K562 (cell line): ENCODE data around the gene MCC. TPM values are rescaled to one million over a fixed set of nuclear protein-coding genes. Genes with fewer than 3 reads are reported as not detected.

Source experiments
- ATAC-seq: fragments of 200-7000 bp; cut with Tn5 transposase; 3 replicates; pipeline ENCODE4 v1.9.1; 2020; ENCODE audit warnings: moderate library complexity
- BruUV-seq: library from RNA; stranded (reverse); fragments of 400-500 nt; replicated peaks from 2 replicates; lab custom pipeline; 2021; lab: Mats Ljungman, UMichigan
- CTCF ChIA-PET: fragments of 300-600 bp; formaldehyde crosslinking; extraction: SDS; loops from one replicate; lab custom pipeline; 2021; ENCODE audit warnings: low intra/inter-chr PET ratio; lab: Yijun Ruan, JAX
- POLR2A ChIA-PET: fragments of 300-600, 350-650 bp; sonication (Branson Sonifier 250); formaldehyde crosslinking; extraction: SDS; loops from one replicate; lab custom pipeline; 2021; ENCODE audit warnings: antibody characterized with exemption, inconsistent platforms; lab: Yijun Ruan, JAX
- DNase-seq, 4 experiments: peaks; one replicate each; pipeline versions ENCODE4 v3.0.0 to v3.0.0-alpha.2; 2011 to 2018; ENCODE audit warnings: low spot score in 3 of 4, mixed read lengths in 3 of 4; ENCODE audit errors: extremely low read depth in 1 of 4
- FAIRE-seq: peaks from 2 replicates; lab custom pipeline; 2011; peaks lifted over from hg19 to GRCh38; lab: Jason Lieb, UNC
- H2AFZ ChIP-seq: 2 replicates; pipeline ENCODE4 v1.6.0; 2011; ENCODE audit warnings: low read depth, low read length, control low read depth, inconsistent platforms
- H3K27ac ChIP-seq: fragments of 200-600 bp; 3 replicates; pipeline ENCODE4 v1.8.0; 2011; ENCODE audit warnings: low read depth, mild to moderate bottlenecking, control low read depth, inconsistent platforms, low read length, moderate library complexity, mixed read lengths; ENCODE audit errors: extremely low read depth
- H3K27me3 ChIP-seq, 2 experiments: fragments of 300-600 bp in 1 of 2; 2 replicates in 1 of 2; 3 replicates in 1 of 2; pipeline versions ENCODE4 v1.6.0 to v1.8.0; 2011; ENCODE audit warnings: inconsistent platforms in 2 of 2, low read length in 2 of 2, mild to moderate bottlenecking in 1 of 2, mixed read lengths in 1 of 2, moderate library complexity in 1 of 2; ENCODE audit not compliant: control insufficient read depth in 2 of 2, insufficient read depth in 2 of 2
- H3K36me3 ChIP-seq: fragments of 300-600 bp; 3 replicates; pipeline ENCODE4 v1.8.0; 2011; ENCODE audit warnings: mild to moderate bottlenecking, low read length, inconsistent platforms; ENCODE audit not compliant: control insufficient read depth, insufficient read depth
- H3K4me1 ChIP-seq, 2 experiments: fragments of 200-600 bp in 1 of 2; replicated peaks in 1 of 2; 2 replicates in 1 of 2; 3 replicates in 1 of 2; pipeline versions ENCODE4 v1.5.1 to v1.8.0; 2011; ENCODE audit warnings: inconsistent platforms in 2 of 2, low read length in 2 of 2, mild to moderate bottlenecking in 1 of 2, mixed read lengths in 1 of 2, moderate library complexity in 1 of 2; ENCODE audit not compliant: control insufficient read depth in 2 of 2, insufficient read depth in 2 of 2
- H3K4me2 ChIP-seq: 2 replicates; pipeline ENCODE4 v1.6.1; 2011; ENCODE audit warnings: low read length, control low read depth, inconsistent platforms, mixed read lengths; ENCODE audit not compliant: insufficient read depth
- H3K4me3 ChIP-seq: fragments of 200-600 bp; sonication (generic), shearing (Covaris generic); 2 replicates; pipeline ENCODE4 v1.5.1; 2016; ENCODE audit warnings: control low read depth, inconsistent platforms
- H3K79me2 ChIP-seq: fragments of 200-600 bp; 3 replicates; pipeline ENCODE4 v1.8.0; 2011; ENCODE audit warnings: low read length, inconsistent platforms; ENCODE audit not compliant: control insufficient read depth, insufficient read depth
- H3K9ac ChIP-seq, 2 experiments: 2 replicates each; pipeline versions ENCODE4 v1.6.0 to v1.6.1; 2011; ENCODE audit warnings: low read depth in 2 of 2, low read length in 2 of 2, control low read depth in 1 of 2, inconsistent platforms in 1 of 2, mild to moderate bottlenecking in 1 of 2, mixed read lengths in 1 of 2; ENCODE audit not compliant: insufficient read depth in 1 of 2
- H3K9me1 ChIP-seq: one replicate; pipeline ENCODE4 v1.6.0; 2011; ENCODE audit warnings: inconsistent platforms, mild to moderate bottlenecking, low read length, moderate library complexity; ENCODE audit not compliant: control insufficient read depth, insufficient read depth
- H3K9me3 ChIP-seq: replicated peaks from 2 replicates; pipeline ENCODE4 v1.5.1; 2011; ENCODE audit warnings: low read depth, low read length, inconsistent platforms; ENCODE audit not compliant: control insufficient read depth, insufficient read depth
- H4K20me1 ChIP-seq: replicated peaks from 2 replicates; pipeline ENCODE4 v1.6.1; 2011; ENCODE audit warnings: low read length, inconsistent platforms, mixed read lengths; ENCODE audit not compliant: control insufficient read depth, insufficient read depth
- ATF1 ChIP-seq, 2 experiments: fragments of 450-650 bp in 1 of 2; IDR thresholded peaks; 2 replicates each; pipeline ENCODE4 v1.6.1; 2016; ENCODE audit warnings: missing compliant biosample characterization in 1 of 2, missing genetic modification characterization in 1 of 2
- CTCF ChIP-seq, 3 experiments: IDR thresholded peaks in 2 of 3; conservative IDR thresholded peaks in 1 of 3; 2 replicates each; pipeline ENCODE4 v1.5.1; 2011 to 2012; ENCODE audit warnings: low read length in 3 of 3, mild to moderate bottlenecking in 3 of 3, control low read depth in 2 of 3, improper control_type of control experiment in 1 of 3, inconsistent platforms in 1 of 3, low read depth in 1 of 3, mixed read lengths in 1 of 3, moderate library complexity in 1 of 3; ENCODE audit not compliant: insufficient read depth in 2 of 3
- FOXP4 ChIP-seq: sonication (generic); formaldehyde crosslinking; IDR thresholded peaks from 2 replicates; pipeline ENCODE4 v1.8.0; 2022; ENCODE audit warnings: mild to moderate bottlenecking, missing genetic modification reagents, borderline replicate concordance
- MEIS2 ChIP-seq: fragments of 450-650 bp; IDR thresholded peaks from 2 replicates; pipeline ENCODE4 v1.6.1; 2014; ENCODE audit warnings: mild to moderate bottlenecking; ENCODE audit not compliant: partially characterized antibody
- NFATC3 ChIP-seq: fragments of 450-650 bp; IDR thresholded peaks from 2 replicates; pipeline ENCODE4 v1.6.1; 2017; ENCODE audit warnings: mild to moderate bottlenecking
- RFX1 ChIP-seq: fragments of 450-650 bp; IDR thresholded peaks from 2 replicates; pipeline ENCODE4 v1.6.1; 2016; ENCODE audit warnings: mild to moderate bottlenecking, moderate library complexity
- SRF ChIP-seq, 2 experiments: fragments of 250-450, 450-650 bp in 1 of 2; sonication (Bioruptor Pico) in 1 of 2; sonication (generic) in 1 of 2; formaldehyde crosslinking; IDR thresholded peaks; 2 replicates each; pipeline versions ENCODE4 v1.5.0 to v1.5.1; 2020 to 2022; ENCODE audit warnings: mild to moderate bottlenecking in 1 of 2, missing genetic modification reagents in 1 of 2
- WGBS: fragments of 100-300 bp; shearing (Covaris generic); methylation state at CpG from one replicate; pipeline ENCODE4 v1.1.6; 2016; ENCODE audit warnings: low coverage, mixed read lengths; ENCODE audit not compliant: insufficient coverage; ENCODE audit errors: missing lambda C conversion rate; 5-methylcytosine and 5-hydroxymethylcytosine counted together
- in situ Hi-C: fragments of 300-500 bp; cut with MboI; formaldehyde crosslinking; loops from 4 replicates; pipeline ENCODE4 v1.15.0; 2018; ENCODE audit warnings: inconsistent platforms, mixed read lengths
- intact Hi-C: fragments of 100-400 bp; cut with micrococcal nuclease; formaldehyde crosslinking; loops from 2 replicates; pipeline ENCODE4 v1.14.2; 2022
- polyA plus RNA-seq, 8 experiments: library from polyadenylated mRNA; depleted of rRNA in 4 of 8; stranded (reverse) in 5 of 8; unstranded in 3 of 8; fragments of >200 nt; fragmentation: Nextera tagmentation in 2 of 8; fragmentation: Illumina TruSeq in 1 of 8; extraction: Ambion mirVana in 2 of 8; extraction: Trizol in 1 of 8; gene quantifications; 2 replicates each; pipeline versions ENCODE4 v1.2.1 to v1.2.3, GENCODE V29; 2011 to 2014; ENCODE audit warnings: inconsistent platforms in 1 of 8, missing spikeins in 1 of 8
- total RNA-seq, 7 experiments: library from RNA; depleted of rRNA in 6 of 7; stranded (reverse); fragments of >200 nt in 6 of 7; fragmentation: Illumina TruSeq in 2 of 7; extraction: Trizol in 2 of 7; gene quantifications; 2 replicates each; pipeline versions ENCODE4 v1.2.1 to v1.2.3, GENCODE V29; 2011 to 2021; ENCODE audit warnings: low replicate concordance in 1 of 7
- TF ChIP-seq, protein P1 (sequence below), 2 experiments: fragments of 450-650 bp; formaldehyde crosslinking in 1 of 2; IDR thresholded peaks; 2 replicates each; pipeline versions ENCODE4 v1.4.0 to v1.6.1; 2014 to 2020; ENCODE audit warnings: mild to moderate bottlenecking in 2 of 2, borderline replicate concordance in 1 of 2, low read depth in 1 of 2

Gene MCC
- total and polyA plus RNA-seq, 9 of the 15 experiments (the other 6 are each of a cell fraction or from before 2014, with no cell fraction given), result 0.04 to 0.24 (median 0.06) TPM; not detected in 1

DNA sequence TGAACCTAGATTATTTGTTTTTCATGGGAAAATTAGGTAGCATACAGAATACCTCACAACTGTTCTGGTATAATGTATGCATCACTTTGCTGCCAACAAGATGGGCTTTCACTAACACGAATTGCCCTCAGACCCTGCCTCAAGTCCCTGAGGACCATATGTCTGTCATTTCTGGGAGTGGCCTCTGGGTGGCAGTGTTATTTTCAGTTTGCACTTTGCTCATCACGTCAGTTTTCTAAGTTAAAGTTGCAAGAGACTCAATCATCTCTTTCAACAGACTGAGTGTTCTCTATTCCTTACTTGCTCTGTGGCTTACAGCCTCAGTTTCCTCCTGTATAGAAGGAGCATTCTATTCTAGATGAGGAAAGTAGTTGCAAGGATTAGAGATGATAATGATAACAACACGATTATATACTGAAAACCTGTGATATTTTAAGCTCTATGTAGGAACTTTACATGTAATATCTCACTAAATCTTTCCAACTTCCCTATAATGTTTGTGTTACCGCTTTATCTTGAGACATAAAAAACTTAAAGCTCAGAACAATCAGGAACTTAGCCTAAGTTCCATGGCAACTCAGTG, 109.2 kb downstream of the MCC start:
- no peaks in the 10 kb centered on the region for H3K79me2 ChIP-seq
- H3K27me3 ChIP-seq, result no peaks in the 10 kb centered on the region
- in situ Hi-C loops, result no loop called here
- no peak overlapping the region for H3K27ac ChIP-seq
- no peak overlapping the region for H2AFZ ChIP-seq
- intact Hi-C loops, result loop anchor here (1.0 kb wide), 2 partner anchors 134 to 227 kb away; partner anchors contain the start of gene YTHDC2
- peak; percentile 82 for ATAC-seq
- ChIA-PET CTCF (interaction anchor here (0.8 to 1.9 kb wide), 4 partner anchors 132 to 233 kb away, joined by 3 to 10 read pairs (median 6); no protein-coding TSS in a partner anchor), POLR2A (interaction anchor here (1.9 kb wide), 1 partner anchor 9 kb away, joined by 6 read pairs; no protein-coding TSS in a partner anchor)
- WGBS, result 0% methylated on average over 4 of the region's 4 CpGs
- no peak overlapping the region for H3K4me2 ChIP-seq
- peak; percentile 94 for FAIRE-seq
- no peaks in the 10 kb centered on the region for H3K36me3 ChIP-seq
- no peak overlapping the region for H3K9ac ChIP-seq
- H3K9me3 ChIP-seq, result no peaks in the 10 kb centered on the region
- no peaks in the 10 kb centered on the region for H3K4me1 ChIP-seq
- no peaks in the 10 kb centered on the region for H3K9me1 ChIP-seq
- H3K4me3 ChIP-seq, result no peak overlapping the region
- H4K20me1 ChIP-seq, result no peaks in the 10 kb centered on the region
- DNase-seq, result peak; percentile 42 to 62 (median 58)
- no TSS peak for BruUV-seq
- TF ChIP-seq CTCF (IDR thresholded peaks at IDR 0.05 in 2 of 3, conservative IDR thresholded peaks at IDR 0.05 in 1 of 3; ENCODE audit: insufficient read depth in 2 of 3, low read depth in 1 of 3, low read length in 3 of 3) (peak; percentile 56 to 76 (median 73)), SRF (CRISPR knock-in tag; IDR thresholded peaks at IDR 0.05) (no peak), FOXP4 (CRISPR knock-in tag) (no peak), NFATC3 (no peak), MEIS2 (peak; percentile 3), ATF1 (CRISPR knock-in tag; IDR thresholded peaks at IDR 0.05) (no peak), ATF1 (tag; IDR thresholded peaks at IDR 0.05) (0 out of 2 replicates have a peak, but pooled peaks have one; percentile 31), RFX1 (no peak)
- TF ChIP-seq, protein P1, sequence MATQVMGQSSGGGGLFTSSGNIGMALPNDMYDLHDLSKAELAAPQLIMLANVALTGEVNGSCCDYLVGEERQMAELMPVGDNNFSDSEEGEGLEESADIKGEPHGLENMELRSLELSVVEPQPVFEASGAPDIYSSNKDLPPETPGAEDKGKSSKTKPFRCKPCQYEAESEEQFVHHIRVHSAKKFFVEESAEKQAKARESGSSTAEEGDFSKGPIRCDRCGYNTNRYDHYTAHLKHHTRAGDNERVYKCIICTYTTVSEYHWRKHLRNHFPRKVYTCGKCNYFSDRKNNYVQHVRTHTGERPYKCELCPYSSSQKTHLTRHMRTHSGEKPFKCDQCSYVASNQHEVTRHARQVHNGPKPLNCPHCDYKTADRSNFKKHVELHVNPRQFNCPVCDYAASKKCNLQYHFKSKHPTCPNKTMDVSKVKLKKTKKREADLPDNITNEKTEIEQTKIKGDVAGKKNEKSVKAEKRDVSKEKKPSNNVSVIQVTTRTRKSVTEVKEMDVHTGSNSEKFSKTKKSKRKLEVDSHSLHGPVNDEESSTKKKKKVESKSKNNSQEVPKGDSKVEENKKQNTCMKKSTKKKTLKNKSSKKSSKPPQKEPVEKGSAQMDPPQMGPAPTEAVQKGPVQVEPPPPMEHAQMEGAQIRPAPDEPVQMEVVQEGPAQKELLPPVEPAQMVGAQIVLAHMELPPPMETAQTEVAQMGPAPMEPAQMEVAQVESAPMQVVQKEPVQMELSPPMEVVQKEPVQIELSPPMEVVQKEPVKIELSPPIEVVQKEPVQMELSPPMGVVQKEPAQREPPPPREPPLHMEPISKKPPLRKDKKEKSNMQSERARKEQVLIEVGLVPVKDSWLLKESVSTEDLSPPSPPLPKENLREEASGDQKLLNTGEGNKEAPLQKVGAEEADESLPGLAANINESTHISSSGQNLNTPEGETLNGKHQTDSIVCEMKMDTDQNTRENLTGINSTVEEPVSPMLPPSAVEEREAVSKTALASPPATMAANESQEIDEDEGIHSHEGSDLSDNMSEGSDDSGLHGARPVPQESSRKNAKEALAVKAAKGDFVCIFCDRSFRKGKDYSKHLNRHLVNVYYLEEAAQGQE (IDR thresholded peaks at IDR 0.05; ENCODE audit: borderline replicate concordance), result peak; percentile 66; the same call in 1 of the 2 replicates
- TF ChIP-seq, protein P1 (CRISPR knock-in tag; IDR thresholded peaks at IDR 0.05; ENCODE audit: low read depth), result no peak
